Small intestine (tissue), 7 donors: ENCODE data around the gene ADAMTS19. TPM values are rescaled to one million over a fixed set of nuclear protein-coding genes. Genes with fewer than 3 reads are reported as not detected.

ENCODE experiments used
- DNase-seq, 2 donors: peaks; one replicate each; pipeline versions ENCODE4 v3.0.0 to v3.0.0-alpha.2; 2013
- FAIRE-seq: peaks from 2 replicates; lab custom pipeline; 2012; peaks lifted over from hg19 to GRCh38; lab: Jason Lieb, UNC
- H3K27ac ChIP-seq, 3 donors: one replicate each; pipeline ENCODE4 v1.5.1; 2013; ENCODE audit warnings: low read length in 2 of 3, mild to moderate bottlenecking in 2 of 3, control low read depth in 1 of 3, inconsistent platforms in 1 of 3, low read depth in 1 of 3, moderate library complexity in 1 of 3
- H3K27me3 ChIP-seq, 3 donors: one replicate each; pipeline ENCODE4 v1.6.1; 2013; ENCODE audit warnings: low read length in 3 of 3, inconsistent platforms in 1 of 3; ENCODE audit not compliant: control insufficient read depth in 3 of 3, insufficient read depth in 3 of 3
- H3K36me3 ChIP-seq, 3 donors: one replicate each; pipeline ENCODE4 v1.6.1; 2013; ENCODE audit warnings: low read length in 3 of 3, inconsistent platforms in 1 of 3, low read depth in 1 of 3, mild to moderate bottlenecking in 1 of 3, moderate library complexity in 1 of 3; ENCODE audit not compliant: control insufficient read depth in 3 of 3, insufficient read depth in 2 of 3
- H3K4me1 ChIP-seq, 3 donors: one replicate each; pipeline ENCODE4 v1.6.1; 2013; ENCODE audit warnings: low read length in 2 of 3, inconsistent platforms in 1 of 3, low read depth in 1 of 3, mild to moderate bottlenecking in 1 of 3, moderate library complexity in 1 of 3; ENCODE audit not compliant: control insufficient read depth in 3 of 3, insufficient read depth in 2 of 3
- H3K4me3 ChIP-seq, 3 donors: one replicate each; pipeline ENCODE4 v1.5.1; 2013; ENCODE audit warnings: low read length in 3 of 3, control low read depth in 1 of 3, inconsistent platforms in 1 of 3, low read depth in 1 of 3, mild to moderate bottlenecking in 1 of 3, moderate library complexity in 1 of 3
- H3K9me3 ChIP-seq, 2 donors: one replicate each; pipeline ENCODE4 v1.6.1; 2013; ENCODE audit warnings: low read depth in 1 of 2, low read length in 1 of 2; ENCODE audit not compliant: control insufficient read depth in 2 of 2, insufficient read depth in 1 of 2
- WGBS, 3 donors: extraction: QIAGEN DNeasy Blood & Tissue Kit; methylation state at CpG; one replicate each; pipeline ENCODE4 v1.1.7; 2013; 5-methylcytosine and 5-hydroxymethylcytosine counted together
- polyA plus RNA-seq, 4 donors: library from polyadenylated mRNA; stranded (reverse) in 3 of 4; unstranded in 1 of 4; fragments of 200-250 nt in 3 of 4; fragments of 120-200 nt in 1 of 4; gene quantifications; one replicate each; pipeline versions ENCODE4 v1.2.1 to v1.2.3, GENCODE V29; 2013
- donor health status: healthy with polysubstance abuse.
- donor health status: control.
- donor health status: control.
- donor health status: Bipolar disorder and iron deficiency.
- donor health status: healthy.

ADAMTS19 gene
- polyA plus RNA-seq, 4 donors, result 0.28 to 2.5 TPM; not detected in 2

DNA sequence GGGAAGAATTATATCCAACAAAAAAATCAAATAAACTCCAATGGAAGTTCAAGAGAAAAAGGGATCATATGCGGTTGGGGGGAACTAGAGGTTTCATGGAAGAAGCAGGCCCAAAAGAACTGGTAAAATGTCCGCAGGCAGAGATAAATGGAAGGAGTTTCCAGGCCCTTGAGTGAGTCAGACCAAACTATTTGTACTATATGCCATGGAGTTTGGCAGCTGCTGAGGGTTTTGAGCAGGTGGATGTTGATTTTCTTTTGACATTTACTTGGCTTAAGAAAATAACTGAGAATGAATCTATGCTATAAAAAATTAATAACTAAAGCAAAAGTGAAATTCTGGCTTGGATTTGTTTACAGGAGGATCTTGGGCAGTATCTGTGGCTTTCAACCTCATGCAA, 321.5 kb downstream of the ADAMTS19 start:
- DNase-seq, result no peak
- Histone ChIP-seq H3K27me3 (no peaks in the 10 kb centered on the region), H3K4me3 (no peak overlapping the region), H3K9me3 (no peaks in the 10 kb centered on the region), H3K36me3 (no peaks in the 10 kb centered on the region), H3K27ac (no peak overlapping the region), H3K4me1 (no peaks in the 10 kb centered on the region)
- WGBS, 3 donors, result 74 to 92% (median 88%) methylated on average over 2 of the region's 2 CpGs
- no peak for FAIRE-seq
